GM21786 (cell line): Measurements from ENCODE around the gene LRRC3B.

Source experiments
- ATAC-seq: cut with Tn5 transposase; IDR thresholded peaks from one replicate; pipeline ENCODE4 v1.9.1; 2021; ENCODE audit not compliant: unreplicated experiment

Gene LRRC3B

DNA sequence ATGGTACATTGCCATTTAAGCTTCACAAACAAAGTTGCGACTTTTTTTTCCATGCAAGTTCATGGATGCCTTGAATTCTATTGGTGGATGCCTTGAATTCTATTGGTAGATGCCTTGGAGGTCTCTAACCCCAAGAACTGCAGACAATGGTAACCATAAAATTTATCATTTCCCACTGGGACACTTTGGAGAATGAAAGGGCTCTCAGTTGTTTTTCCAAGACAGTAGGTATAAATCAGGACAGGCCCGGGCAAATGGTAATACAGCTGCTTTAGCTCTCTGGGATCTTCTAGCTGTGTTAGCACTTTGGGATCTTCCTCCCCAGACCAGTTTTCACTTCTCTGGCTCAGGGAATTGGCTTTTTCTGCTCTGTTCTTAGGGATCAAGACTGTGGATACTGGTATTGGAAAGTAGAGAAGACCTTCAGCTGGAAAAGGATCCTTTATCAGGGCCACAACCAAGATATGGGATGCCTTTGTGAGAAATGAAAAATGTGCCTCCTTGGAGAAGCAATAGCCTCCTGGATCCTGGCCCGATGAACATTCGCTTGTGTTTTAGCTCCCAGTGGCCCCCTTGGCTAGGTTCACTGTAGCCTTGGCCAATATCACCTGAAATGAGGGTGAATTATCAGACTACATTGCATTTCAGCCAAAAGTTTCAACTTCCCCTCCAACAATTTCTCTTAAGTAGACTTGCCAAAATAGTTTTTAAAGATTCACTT is 8.3 kb downstream of the LRRC3B start:
- ATAC-seq, result no peak

GRCh38 chr3:26631390-26631738 is 8.8 kb downstream of the LRRC3B start:
- ATAC-seq, result no peak

DNA sequence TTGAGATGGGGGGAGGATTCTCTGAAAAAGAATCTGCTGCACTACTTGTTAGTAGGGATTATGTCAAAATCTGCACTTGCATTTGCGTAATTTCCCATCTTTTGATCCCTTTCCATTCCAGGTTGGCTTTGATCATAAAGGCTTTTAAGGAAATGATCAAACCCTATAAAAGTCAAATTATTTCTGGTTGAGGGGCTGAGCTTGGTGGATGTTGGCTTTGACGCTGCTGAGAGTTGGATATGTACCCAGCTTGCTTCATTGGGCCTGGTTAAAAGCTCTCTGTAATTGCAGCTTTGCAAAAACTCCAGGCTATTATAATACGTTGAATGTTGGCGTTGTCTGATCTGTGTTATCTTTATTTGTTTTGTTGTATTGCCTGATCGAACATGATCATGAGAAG is 12.0 kb downstream of the LRRC3B start:
- ATAC-seq, result no peak

- no peak for ATAC-seq
Observed at GRCh38 chr3:26636096-26636727, 13.6 kb downstream of the LRRC3B start.

DNA sequence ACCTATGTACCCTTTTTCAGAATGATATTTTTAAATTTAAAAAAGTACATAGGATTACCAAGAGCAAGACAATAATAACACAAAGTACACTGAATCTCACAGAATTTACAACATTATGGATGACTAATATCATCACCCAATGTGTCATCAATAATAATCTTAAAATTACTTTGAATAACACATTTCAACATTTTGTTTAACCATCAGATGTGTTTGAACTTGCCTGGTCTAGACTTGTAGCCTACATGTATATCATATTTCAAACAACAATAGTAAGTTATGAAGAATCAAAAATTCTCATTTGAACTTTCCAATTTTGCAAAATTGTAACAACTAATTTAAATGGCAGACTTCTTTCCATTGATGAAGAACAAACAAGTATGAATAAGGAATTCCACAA is 15.1 kb downstream of the LRRC3B start:
- no peak for ATAC-seq

DNA sequence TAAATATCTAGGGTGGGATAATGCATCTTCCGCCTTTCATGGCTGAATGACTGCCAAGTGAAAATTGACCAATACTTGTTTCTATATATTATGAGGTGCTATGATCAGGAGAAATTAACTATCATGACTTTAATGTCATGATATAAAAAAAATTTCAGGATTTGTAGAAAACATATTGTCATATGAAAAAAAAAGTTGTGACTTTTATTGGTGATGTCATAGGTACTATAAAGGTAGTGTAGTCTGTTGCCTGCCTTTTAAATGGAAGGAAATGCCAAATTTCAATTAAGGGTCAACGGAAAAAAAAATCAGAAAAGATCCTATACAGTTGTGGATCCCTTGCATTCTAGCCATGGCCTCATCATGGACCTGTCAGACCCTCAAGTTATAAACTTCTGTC is 15.5 kb downstream of the LRRC3B start:
- ATAC-seq, result no peak

GRCh38 chr3:26639339-26639738 is 16.8 kb downstream of the LRRC3B start:
- ATAC-seq, result no peak

GRCh38 chr3:26647078-26647477 is 24.5 kb downstream of the LRRC3B start:
- ATAC-seq, result no peak

DNA sequence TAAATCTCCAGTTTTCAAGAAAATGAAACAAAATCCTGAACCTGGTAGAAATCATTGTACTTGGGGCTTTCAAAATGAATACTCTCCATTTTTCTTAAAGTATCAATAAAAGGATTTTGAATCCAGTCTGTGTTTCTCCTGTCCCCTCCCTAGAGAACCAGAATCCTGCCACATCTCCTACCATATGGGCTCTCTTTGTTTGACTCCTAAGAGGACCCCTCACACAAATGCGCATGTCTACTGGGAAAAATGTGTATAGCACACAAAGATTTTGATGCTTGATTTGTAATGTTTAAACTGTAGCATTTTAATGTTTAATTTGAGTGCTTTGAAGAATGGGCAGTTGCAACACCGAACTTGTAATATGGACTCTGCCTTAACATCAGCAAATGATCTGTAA is 25.9 kb downstream of the LRRC3B start:
- ATAC-seq, result no peak

GRCh38 chr3:26652164-26652563 is 29.6 kb downstream of the LRRC3B start:
- no peak for ATAC-seq

DNA sequence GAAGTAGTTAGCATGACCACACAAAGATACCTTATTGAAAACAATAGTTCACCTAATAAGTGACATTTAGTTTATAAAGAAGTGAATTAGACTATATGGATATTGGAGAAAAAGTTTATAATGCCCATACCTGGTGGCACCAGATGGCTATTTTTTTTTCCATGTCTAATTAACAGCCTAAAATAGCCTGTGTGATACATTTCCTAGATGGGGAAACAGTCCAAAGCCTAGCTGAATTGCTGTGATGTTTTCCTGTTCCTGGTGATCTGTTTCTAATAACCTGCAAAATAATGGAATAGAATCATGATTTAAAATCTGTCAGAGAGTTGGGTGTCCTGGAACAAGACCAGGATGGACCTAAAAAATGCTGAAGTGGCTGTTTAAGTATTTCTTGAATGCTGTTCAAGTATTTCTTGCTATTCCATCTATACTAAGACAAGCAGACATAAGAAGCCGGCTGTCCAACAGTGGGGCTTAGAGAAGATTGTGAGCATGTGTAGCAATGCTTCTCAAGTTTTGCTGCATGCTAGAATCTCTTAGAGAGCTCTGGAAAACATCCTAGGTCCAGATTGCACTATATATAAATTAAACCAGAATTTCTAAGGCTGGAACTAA is 31.3 kb downstream of the LRRC3B start:
- ATAC-seq, result no peak

DNA sequence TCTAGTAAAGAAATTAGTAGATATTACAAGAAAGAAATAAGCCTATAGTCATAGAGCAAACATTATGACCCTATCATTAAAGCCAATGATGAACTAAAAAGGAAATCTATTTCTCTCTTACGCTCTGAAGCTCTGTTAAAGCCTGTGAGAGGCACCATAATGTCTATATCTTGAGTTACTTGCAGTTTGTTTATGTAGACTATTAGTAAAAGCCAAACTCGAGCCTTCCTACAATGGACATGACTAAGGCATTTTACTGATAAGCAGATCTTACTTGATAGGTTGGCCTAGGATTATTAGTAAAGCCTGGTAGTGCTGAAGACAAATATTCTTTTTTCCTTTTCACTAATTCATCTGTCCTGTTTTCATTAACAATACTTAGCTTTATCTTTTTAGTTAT is 32.7 kb downstream of the LRRC3B start:
- ATAC-seq, result no peak

- no peak for ATAC-seq
Observed at GRCh38 chr3:26657348-26657976, 34.9 kb downstream of the LRRC3B start.

DNA sequence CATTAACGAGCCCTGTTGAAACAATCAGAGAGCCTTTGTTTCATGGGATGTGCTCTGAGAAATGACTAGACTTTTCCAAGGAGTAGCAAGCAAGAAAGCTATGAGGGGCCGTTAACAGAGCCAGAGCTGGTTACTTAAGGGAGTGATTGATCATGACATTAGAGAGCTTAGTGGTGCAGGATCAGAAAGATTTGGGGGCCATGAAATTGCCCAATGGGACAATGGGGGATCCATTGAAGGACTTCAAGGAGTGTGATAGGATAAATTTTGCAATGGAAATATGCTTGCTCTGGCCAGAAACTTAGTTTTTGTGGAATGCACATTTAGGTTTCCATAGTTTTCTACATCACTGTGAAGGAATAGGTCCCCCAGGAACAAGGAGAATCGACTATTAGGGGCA is 45.6 kb downstream of the LRRC3B start:
- ATAC-seq, result no peak

- ATAC-seq, result no peak
Observed at GRCh38 chr3:26668696-26669095, 46.1 kb downstream of the LRRC3B start.

DNA sequence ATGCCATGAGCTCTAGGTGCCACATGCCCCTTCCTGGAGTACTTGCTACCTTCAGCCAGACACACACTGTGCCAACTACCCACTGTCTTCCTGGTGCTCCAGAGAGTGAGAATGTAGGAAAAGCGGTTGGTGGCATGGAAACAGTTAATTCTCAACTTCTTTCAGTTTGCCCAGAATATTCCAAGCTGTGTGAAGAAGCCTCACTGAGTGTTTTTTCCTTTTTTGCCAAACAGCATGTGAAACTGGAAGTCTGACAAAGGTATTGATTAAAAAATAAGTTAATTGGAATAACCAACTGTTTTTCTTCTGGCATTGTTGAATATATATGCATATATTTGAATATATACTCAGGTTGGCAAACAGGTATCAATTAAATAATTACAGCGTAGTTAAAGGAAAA is 52.8 kb downstream of the LRRC3B start:
- no peak for ATAC-seq

GRCh38 chr3:26681632-26682031 is 59.1 kb downstream of the LRRC3B start:
- no peak for ATAC-seq

- no peak for ATAC-seq
Observed at GRCh38 chr3:26682406-26682805, 59.8 kb downstream of the LRRC3B start.

GRCh38 chr3:26683902-26684301 is 61.3 kb downstream of the LRRC3B start:
- ATAC-seq, result no peak

- no peak for ATAC-seq
Observed at GRCh38 chr3:26687466-26687865, 64.9 kb downstream of the LRRC3B start.

GRCh38 chr3:26699553-26699952 is 77.0 kb downstream of the LRRC3B start:
- ATAC-seq, result no peak

DNA sequence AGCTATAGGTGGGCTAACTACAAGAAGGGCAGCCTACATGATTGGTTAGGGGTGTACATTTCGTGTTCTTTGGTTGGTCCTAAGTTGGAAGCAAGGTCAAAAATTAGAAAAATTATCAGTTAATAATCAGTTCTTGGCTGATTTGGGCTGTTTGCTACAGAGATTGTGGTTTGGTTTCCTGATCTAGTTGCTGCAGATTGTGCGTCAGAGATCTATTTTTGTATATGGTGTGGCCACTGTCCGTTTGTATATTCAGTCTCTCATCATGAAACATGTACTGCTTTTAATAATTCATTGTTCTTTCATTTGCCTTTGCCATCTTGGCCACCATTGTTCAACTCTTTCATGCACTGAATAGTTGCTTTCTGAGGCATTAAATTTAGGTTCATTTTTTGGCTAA is 80.9 kb downstream of the LRRC3B start:
- no peak for ATAC-seq
